Measurements from ENCODE around the gene PROM1.

Gene PROM1

DNA sequence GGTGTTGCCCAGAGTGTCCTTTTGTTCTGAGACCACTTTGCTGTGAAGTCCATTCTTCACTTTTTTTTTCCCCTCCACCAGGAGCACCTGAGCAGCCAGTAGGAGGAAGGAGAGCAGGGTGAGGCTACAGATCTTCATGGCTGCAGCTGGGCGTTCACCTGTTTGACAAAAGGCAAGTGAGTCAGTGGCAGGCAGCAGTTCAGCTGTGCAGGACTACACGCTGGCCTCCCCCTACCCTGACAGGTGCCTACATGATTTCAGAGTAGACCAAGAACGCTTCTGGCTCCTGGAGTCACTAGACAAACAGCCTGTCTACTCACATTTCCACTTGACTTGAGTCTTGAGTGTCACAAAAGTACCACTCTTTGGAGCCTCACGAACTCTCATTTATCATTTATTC is 147.3 kb downstream of the PROM1 start:
- H3K4me3 ChIP-seq (ENCODE audit: low read length) = no peak overlapping the region
- no peaks in the 10 kb centered on the region for H3K36me3 ChIP-seq (ENCODE audit: control insufficient read depth, insufficient read depth, low read length)
- no peaks in the 10 kb centered on the region for H3K27me3 ChIP-seq (ENCODE audit: control insufficient read depth, insufficient read depth, low read length)
- no peaks in the 10 kb centered on the region for H3K4me1 ChIP-seq (ENCODE audit: control insufficient read depth, insufficient read depth, low read length)
- no peak overlapping the region for H3K27ac ChIP-seq (ENCODE audit: low read depth, low read length)
- H3K9ac ChIP-seq (ENCODE audit: low read length) = no peak overlapping the region

DNA sequence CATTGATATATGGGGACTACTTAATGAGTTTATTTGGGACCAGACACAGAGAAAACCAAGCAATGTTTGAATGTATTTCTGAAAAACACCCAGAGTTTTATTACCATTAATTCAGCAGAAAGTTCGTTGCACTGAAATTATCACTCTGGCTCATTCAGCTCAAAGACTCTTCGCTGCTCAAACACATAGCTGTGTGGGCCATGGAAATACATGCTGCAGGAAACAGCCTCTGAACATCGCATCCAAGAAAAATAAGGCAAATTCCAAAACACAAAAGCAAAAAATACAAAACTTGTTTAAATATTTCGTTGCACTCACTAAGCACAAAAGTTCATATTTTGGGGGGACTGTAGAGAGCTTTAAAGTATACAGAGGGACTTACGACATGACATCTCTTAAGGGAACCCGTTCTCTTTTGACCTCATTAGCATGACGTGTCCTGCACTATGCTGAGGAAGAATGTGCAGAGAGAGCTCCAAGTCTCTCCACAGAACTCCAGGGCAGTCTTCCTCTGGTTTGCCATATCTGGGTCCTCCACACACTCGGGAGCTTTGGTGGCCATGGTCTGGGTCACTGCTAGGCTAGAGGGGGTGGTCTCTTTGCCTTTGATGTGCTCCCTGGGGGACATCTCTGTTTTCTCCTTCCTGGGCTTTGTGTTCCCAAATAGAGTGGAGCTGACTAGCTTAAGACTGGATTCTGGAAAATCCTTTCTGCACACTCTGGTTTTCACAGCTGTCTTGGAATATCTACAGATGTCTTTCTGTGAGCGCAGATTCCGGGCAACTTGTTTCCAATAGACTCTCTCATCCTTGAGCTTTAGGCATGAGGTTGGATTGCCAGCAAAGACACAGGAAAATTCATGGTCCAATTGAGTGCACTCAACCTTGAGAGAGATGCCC is 148.1 kb downstream of the PROM1 start:
- Histone ChIP-seq H3K9ac (ENCODE audit: low read length) (no peak overlapping the region), H3K4me3 (ENCODE audit: low read length) (no peak overlapping the region), H3K27me3 (ENCODE audit: control insufficient read depth, insufficient read depth, low read length) (no peaks in the 10 kb centered on the region), H3K4me1 (ENCODE audit: control insufficient read depth, insufficient read depth, low read length) (no peaks in the 10 kb centered on the region), H3K36me3 (ENCODE audit: control insufficient read depth, insufficient read depth, low read length) (no peaks in the 10 kb centered on the region), H3K27ac (ENCODE audit: low read depth, low read length) (no peak overlapping the region)

DNA sequence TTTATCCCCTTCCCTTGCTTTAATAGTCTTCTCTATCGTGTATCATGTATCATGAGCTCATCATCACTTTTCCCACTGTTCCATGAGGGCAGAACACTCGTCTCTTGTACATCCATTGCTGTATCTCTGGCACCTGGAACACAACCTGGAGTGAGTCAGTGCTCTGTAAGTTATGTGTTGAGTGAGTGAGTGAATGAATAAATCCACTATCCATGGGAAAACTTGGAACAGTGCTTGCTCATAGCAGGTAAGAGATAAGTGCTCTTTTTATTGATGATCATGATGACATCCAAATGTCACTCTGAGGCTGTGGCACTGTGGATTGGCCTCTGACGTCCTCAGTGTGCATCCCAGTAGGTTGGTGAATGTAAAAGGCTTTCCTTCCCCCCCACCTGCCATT is 149.6 kb downstream of the PROM1 start:
- no peaks in the 10 kb centered on the region for H3K36me3 ChIP-seq (ENCODE audit: control insufficient read depth, insufficient read depth, low read length)
- H3K4me1 ChIP-seq (ENCODE audit: control insufficient read depth, insufficient read depth, low read length) = no peaks in the 10 kb centered on the region
- H3K27ac ChIP-seq (ENCODE audit: low read depth, low read length) = no peak overlapping the region
- H3K27me3 ChIP-seq (ENCODE audit: control insufficient read depth, insufficient read depth, low read length) = no peaks in the 10 kb centered on the region
- no peak overlapping the region for H3K9ac ChIP-seq (ENCODE audit: low read length)
- no peak overlapping the region for H3K4me3 ChIP-seq (ENCODE audit: low read length)

DNA sequence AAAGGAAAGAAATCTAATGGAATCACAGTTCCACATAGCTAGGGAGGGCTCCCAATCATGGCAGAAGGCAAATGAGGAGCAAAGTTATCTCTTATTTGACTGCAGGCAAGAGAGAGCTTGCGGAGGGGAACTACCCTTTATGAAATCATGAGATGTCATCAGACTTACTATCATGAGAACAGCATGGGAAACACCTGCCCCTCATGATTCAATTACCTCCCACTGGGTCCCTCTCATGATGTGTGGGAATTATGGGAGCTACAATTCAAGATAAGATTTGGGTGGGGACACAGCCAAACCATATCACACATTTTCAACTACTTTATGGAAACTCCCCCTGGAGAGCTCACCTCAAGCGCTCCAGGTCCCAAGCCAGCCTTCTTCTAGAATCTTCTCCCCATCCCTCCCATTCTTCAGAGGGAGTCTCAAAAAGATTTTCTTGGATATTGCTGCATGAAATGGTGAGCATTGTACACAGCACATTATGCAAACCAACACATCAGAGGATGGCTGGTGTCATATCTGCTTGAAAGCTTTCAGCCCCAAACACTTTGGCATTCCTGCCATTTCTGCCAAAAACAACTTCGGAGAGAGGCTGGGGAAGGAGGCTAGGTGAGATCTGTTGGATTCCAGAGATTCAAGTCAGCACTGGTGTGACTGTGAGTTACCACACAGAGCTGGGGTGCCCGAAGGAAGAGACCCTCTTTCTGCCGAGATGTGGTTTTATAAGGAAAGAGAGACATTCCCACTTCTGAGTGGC is 152.2 kb downstream of the PROM1 start:
- H3K27me3 ChIP-seq (ENCODE audit: control insufficient read depth, insufficient read depth, low read length) = no peaks in the 10 kb centered on the region
- no peak overlapping the region for H3K9ac ChIP-seq (ENCODE audit: low read length)
- no peaks in the 10 kb centered on the region for H3K4me1 ChIP-seq (ENCODE audit: control insufficient read depth, insufficient read depth, low read length)

DNA sequence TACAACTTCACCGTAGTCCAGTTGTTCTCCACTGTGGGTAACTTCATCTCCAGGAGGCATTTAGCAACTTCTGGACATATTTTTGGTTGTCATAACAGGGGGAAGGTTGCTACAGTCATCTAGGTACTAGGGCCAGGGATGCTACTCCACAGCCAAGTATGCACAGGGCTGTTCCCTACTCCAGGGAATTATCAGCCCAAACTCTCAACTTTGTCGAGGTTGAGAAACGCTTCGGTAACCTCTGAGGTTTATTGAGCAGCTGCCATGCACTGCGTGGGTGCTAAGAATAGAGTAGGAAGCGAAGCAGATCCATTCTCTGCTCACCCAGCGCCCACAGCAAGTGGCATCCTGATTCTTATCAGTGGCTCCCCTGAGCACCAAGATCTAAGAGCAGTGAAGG is 153.5 kb downstream of the PROM1 start:
- no peak overlapping the region for H3K9ac ChIP-seq (ENCODE audit: low read length)
- no peaks in the 10 kb centered on the region for H3K36me3 ChIP-seq (ENCODE audit: control insufficient read depth, insufficient read depth, low read length)
- no peak overlapping the region for H3K27ac ChIP-seq (ENCODE audit: low read depth, low read length)
- H3K4me3 ChIP-seq (ENCODE audit: low read length) = no peak overlapping the region
- H3K4me1 ChIP-seq (ENCODE audit: control insufficient read depth, insufficient read depth, low read length) = no peaks in the 10 kb centered on the region
- H3K27me3 ChIP-seq (ENCODE audit: control insufficient read depth, insufficient read depth, low read length) = no peaks in the 10 kb centered on the region

More for the DNA sequence above, 152.2 kb downstream of the PROM1 start:
- Histone ChIP-seq H3K36me3 (ENCODE audit: control insufficient read depth, insufficient read depth, low read length) (no peaks in the 10 kb centered on the region), H3K4me3 (ENCODE audit: low read length) (no peak overlapping the region), H3K27ac (ENCODE audit: low read depth, low read length) (no peak overlapping the region)

DNA sequence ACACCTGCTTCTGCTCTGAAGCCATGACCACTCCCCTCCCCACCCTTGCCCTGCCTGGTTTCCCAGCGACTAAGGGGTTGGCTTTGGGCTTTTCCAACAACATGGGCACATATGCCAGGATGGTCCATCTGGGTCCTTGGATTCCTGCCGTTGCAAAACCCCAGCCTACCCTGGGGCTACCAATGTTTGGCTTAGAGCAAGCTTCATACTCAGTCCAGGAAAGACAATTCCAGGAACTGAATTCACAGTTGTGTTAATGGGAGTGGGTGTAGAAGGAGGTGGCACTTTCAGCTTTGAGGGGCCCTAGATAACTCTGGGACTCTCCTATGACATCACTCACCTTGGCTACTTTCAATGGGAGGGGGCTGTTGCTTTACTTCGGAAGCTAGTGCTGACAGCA is 154.3 kb downstream of the PROM1 start:
- Histone ChIP-seq H3K4me3 (ENCODE audit: low read length) (no peak overlapping the region), H3K4me1 (ENCODE audit: control insufficient read depth, insufficient read depth, low read length) (no peaks in the 10 kb centered on the region), H3K9ac (ENCODE audit: low read length) (no peak overlapping the region), H3K27me3 (ENCODE audit: control insufficient read depth, insufficient read depth, low read length) (no peaks in the 10 kb centered on the region), H3K36me3 (ENCODE audit: control insufficient read depth, insufficient read depth, low read length) (no peaks in the 10 kb centered on the region), H3K27ac (ENCODE audit: low read depth, low read length) (no peak overlapping the region)

DNA sequence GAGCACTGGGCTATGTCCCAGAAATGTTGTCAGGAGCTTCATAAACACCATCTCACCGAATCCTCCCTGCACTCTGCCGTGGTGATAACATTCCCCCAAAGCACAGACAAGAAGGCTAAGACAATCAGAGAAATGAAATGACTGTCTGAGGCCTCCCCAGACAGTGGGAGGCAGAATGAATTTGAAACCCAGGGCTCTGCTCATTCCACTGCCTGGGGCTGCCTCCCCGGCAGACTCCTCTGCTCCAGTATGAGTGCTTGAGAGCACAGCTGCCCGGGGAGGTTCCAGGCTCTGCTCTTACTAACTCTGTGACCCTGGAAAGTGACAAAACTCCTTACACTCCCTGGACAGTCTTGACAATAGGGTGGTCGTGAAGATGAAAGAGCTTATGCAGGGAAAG is 154.9 kb downstream of the PROM1 start:
- Histone ChIP-seq H3K4me3 (ENCODE audit: low read length) (no peak overlapping the region), H3K4me1 (ENCODE audit: control insufficient read depth, insufficient read depth, low read length) (no peaks in the 10 kb centered on the region), H3K9ac (ENCODE audit: low read length) (no peak overlapping the region), H3K27me3 (ENCODE audit: control insufficient read depth, insufficient read depth, low read length) (no peaks in the 10 kb centered on the region), H3K27ac (ENCODE audit: low read depth, low read length) (no peak overlapping the region), H3K36me3 (ENCODE audit: control insufficient read depth, insufficient read depth, low read length) (no peaks in the 10 kb centered on the region)

DNA sequence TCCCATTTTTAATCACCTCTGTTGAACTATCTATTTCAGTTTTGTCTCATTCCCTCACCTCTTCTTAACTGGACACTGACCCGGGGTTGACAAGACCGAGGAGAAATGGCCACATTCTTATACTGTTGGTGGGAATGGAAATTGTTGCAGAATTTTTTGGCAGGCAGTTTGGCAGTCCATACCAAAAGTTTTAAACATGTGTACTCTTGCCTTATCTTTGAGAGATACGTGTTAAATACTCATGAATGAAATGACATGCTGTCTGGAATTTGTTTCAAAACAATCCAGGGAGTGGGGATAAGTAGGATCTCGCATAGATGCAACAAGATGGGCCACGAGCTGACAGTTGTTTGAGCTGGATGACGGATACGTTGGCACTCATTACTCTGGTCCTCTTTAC is 157.3 kb downstream of the PROM1 start:
- no peak overlapping the region for H3K27ac ChIP-seq (ENCODE audit: low read depth, low read length)
- no peaks in the 10 kb centered on the region for H3K36me3 ChIP-seq (ENCODE audit: control insufficient read depth, insufficient read depth, low read length)
- no peak overlapping the region for H3K4me3 ChIP-seq (ENCODE audit: low read length)
- no peak overlapping the region for H3K9ac ChIP-seq (ENCODE audit: low read length)
- no peaks in the 10 kb centered on the region for H3K4me1 ChIP-seq (ENCODE audit: control insufficient read depth, insufficient read depth, low read length)
- no peaks in the 10 kb centered on the region for H3K27me3 ChIP-seq (ENCODE audit: control insufficient read depth, insufficient read depth, low read length)

DNA sequence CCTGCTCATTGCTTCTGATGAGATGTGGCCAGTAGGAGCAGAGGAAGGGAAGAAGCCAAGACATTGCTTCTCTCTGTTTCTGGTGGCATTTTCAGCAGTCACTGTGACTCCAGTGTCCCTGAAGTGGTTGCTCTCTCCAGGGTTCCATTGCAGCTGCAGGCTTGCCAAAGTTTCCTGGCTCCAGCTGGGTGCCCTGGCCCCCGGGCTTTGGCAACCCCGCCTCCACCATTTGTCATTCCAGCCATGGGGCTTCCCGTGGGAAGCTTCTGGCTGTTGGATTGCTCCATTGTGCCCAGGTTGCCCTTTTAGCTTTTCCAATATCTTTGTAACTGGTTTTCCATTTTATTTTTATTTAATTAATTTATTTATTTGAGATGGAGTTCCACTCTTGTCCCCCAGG is 158.0 kb downstream of the PROM1 start:
- H3K27me3 ChIP-seq (ENCODE audit: control insufficient read depth, insufficient read depth, low read length) = no peaks in the 10 kb centered on the region
- H3K9ac ChIP-seq (ENCODE audit: low read length) = no peak overlapping the region
- no peak overlapping the region for H3K27ac ChIP-seq (ENCODE audit: low read depth, low read length)
- H3K4me3 ChIP-seq (ENCODE audit: low read length) = no peak overlapping the region
- H3K4me1 ChIP-seq (ENCODE audit: control insufficient read depth, insufficient read depth, low read length) = no peaks in the 10 kb centered on the region
- no peaks in the 10 kb centered on the region for H3K36me3 ChIP-seq (ENCODE audit: control insufficient read depth, insufficient read depth, low read length)

DNA sequence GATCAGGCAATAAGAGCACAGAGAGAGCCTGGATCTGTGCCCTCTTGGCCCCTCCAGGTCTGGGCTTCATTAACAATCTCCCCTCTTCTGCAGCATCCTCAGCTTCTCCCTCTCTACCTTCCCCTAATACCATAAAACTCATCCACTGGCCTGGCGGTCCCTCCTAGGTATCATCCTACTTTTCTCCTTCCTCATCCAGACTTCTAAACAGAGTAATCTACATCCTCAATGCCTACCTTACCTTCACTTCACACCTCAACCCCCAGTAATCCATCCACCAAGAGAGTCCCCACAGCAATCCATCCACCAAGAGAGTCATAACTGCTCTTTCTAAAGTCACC is 162.3 kb downstream of the PROM1 start:
- Histone ChIP-seq H3K4me3 (ENCODE audit: low read length) (no peak overlapping the region), H3K27me3 (ENCODE audit: control insufficient read depth, insufficient read depth, low read length) (no peaks in the 10 kb centered on the region), H3K9ac (ENCODE audit: low read length) (no peak overlapping the region), H3K4me1 (ENCODE audit: control insufficient read depth, insufficient read depth, low read length) (no peaks in the 10 kb centered on the region), H3K36me3 (ENCODE audit: control insufficient read depth, insufficient read depth, low read length) (no peaks in the 10 kb centered on the region), H3K27ac (ENCODE audit: low read depth, low read length) (no peak overlapping the region)

DNA sequence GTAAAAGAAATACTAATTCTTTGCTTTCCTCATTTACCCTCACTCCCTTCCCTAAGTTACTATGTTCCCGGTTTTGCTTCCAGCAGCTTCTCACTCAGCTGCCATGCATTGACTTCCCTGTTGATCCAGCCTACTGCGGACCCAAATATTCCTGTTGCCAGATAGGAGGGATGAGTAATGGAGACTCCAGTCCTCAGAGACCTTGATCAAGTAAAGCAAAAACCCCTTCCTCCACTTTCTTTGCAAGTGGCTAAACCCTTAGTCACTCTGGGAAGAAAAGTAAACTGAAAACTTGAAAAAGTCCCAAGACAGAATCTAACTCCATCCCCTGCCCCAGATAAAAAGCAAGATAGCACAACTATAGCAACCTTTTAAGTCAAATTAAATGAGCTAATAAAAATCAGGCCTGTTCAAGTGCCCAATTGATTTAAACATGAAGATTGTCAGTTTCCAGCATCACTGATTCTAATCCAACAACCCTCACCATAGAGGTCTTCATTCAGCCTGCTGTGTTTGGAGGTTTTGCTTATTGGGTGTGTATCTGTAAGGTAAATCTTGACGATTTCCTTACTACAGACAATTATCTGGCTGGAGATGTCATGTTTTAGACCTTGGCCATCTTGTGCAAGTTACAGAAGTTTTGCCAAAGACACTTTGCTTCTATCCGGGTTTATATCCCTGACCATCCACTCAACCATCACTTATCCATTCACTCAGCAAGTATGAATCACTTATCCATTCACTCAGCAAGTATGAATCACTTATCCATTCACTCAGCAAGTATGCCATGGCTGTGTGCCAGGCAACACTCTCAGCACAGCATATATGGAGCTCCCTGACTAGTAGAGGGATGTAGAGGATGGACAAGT is 162.9 kb downstream of the PROM1 start:
- no peak overlapping the region for H3K4me3 ChIP-seq (ENCODE audit: low read length)
- H3K9ac ChIP-seq (ENCODE audit: low read length) = no peak overlapping the region
- no peak overlapping the region for H3K27ac ChIP-seq (ENCODE audit: low read depth, low read length)
- H3K36me3 ChIP-seq (ENCODE audit: control insufficient read depth, insufficient read depth, low read length) = no peaks in the 10 kb centered on the region
- no peaks in the 10 kb centered on the region for H3K4me1 ChIP-seq (ENCODE audit: control insufficient read depth, insufficient read depth, low read length)
- no peaks in the 10 kb centered on the region for H3K27me3 ChIP-seq (ENCODE audit: control insufficient read depth, insufficient read depth, low read length)

DNA sequence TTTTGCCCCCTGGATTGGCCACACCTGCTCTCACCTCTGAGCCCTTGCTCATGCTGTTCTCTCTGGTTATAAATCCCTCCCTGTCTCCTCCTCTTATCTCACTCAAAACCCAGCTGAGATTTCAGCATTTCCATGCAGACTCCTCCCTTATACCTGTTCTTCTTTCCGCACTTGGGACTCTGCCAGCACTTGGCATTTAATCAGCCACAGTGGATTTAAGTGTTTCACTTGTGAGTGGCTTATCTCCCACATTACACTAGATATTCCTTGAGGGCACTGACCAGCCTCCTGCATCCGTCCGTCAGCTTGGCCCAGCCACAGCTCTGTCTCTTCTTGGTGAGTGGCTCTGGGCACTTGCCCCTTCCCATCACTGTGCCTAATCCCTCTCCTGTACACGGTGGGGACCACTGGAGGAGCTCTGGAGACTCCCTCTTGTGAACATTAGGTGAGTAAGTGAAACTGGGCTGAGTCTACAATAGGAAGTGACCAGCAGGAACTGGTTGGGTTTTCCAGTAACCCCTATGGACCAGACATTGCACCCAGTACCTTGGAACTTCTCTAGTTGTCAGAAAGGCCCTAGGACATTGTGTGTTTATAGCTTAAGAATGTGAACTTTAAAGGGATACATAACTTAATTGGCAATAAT is 165.2 kb downstream of the PROM1 start:
- Histone ChIP-seq H3K27ac (ENCODE audit: low read depth, low read length) (no peak overlapping the region), H3K27me3 (ENCODE audit: control insufficient read depth, insufficient read depth, low read length) (no peaks in the 10 kb centered on the region), H3K36me3 (ENCODE audit: control insufficient read depth, insufficient read depth, low read length) (no peaks in the 10 kb centered on the region), H3K4me3 (ENCODE audit: low read length) (no peak overlapping the region), H3K9ac (ENCODE audit: low read length) (no peak overlapping the region), H3K4me1 (ENCODE audit: control insufficient read depth, insufficient read depth, low read length) (no peaks in the 10 kb centered on the region)
